RPMI7951 (cell line): Measurements from ENCODE around the gene JAZF1. TPM values are rescaled to one million over a fixed set of nuclear protein-coding genes. Genes with fewer than 3 reads are reported as not detected.

ENCODE experiments used
- total RNA-seq: library from RNA; depleted of rRNA; stranded (reverse); fragments of >200 nt; shearing (Covaris generic); gene quantifications from 2 replicates; pipeline ENCODE4 v1.2.3, GENCODE V29; 2014; rRNA removed

The JAZF1 gene
- total RNA-seq, 1 experiment from 2014 or later: 11.3 TPM

Other genes starting within 250 kb of the JAZF1 start
- 2.9 and 3.8 TPM in 2 replicates for gene CREB5, start 231.7 kb upstream of the JAZF1 start, total RNA-seq